SK-N-SH (cell line): Measurements from ENCODE around the gene LRRC36. TPM values are rescaled to one million over a fixed set of nuclear protein-coding genes. Genes with fewer than 3 reads are reported as not detected.

Source experiments
- CTCF ChIA-PET: fragments of 300-600, 350-600 bp; formaldehyde crosslinking; extraction: SDS; loops from one replicate; lab custom pipeline; 2021; lab: Yijun Ruan, JAX
- POLR2A ChIA-PET: fragments of 350-600 bp; sonication (Branson Sonifier 250); formaldehyde crosslinking; extraction: SDS; loops from one replicate; lab custom pipeline; 2020; ENCODE audit warnings: antibody characterized with exemption, inconsistent platforms; lab: Yijun Ruan, JAX
- DNase-seq: peaks from one replicate; pipeline ENCODE4 v3.0.0; 2012
- H2AFZ ChIP-seq: fragments of 200-600 bp; sonication (generic); 2 replicates; pipeline ENCODE4 v1.8.1; 2016; ENCODE audit warnings: antibody characterized with exemption, mild to moderate bottlenecking, low read depth
- H3F3A ChIP-seq: fragments of 200-600 bp; sonication (generic); replicated peaks from 2 replicates; pipeline ENCODE3; 2016; ENCODE audit warnings: antibody characterized with exemption, mild to moderate bottlenecking; ENCODE audit not compliant: insufficient read depth
- H3K27ac ChIP-seq, 2 experiments: fragments of 200-500 bp in 1 of 2; fragments of 200-600 bp in 1 of 2; sonication (Bioruptor generic) in 1 of 2; sonication (generic), shearing (Covaris generic) in 1 of 2; 2 replicates each; pipeline versions ENCODE4 v1.5.1 to v1.6.1; 2014 to 2016; ENCODE audit warnings: low read depth in 2 of 2, inconsistent platforms in 1 of 2, low read length in 1 of 2, mild to moderate bottlenecking in 1 of 2, mixed read lengths in 1 of 2
- H3K27me3 ChIP-seq: fragments of 200-600 bp; sonication (generic), shearing (Covaris generic); 2 replicates; pipeline ENCODE4 v1.6.1; 2016; ENCODE audit warnings: mixed run types; ENCODE audit not compliant: insufficient read depth
- H3K36me3 ChIP-seq, 2 experiments: fragments of 200-500 bp in 1 of 2; fragments of 200-600 bp in 1 of 2; sonication (Bioruptor generic) in 1 of 2; sonication (generic) in 1 of 2; replicated peaks in 1 of 2; 2 replicates each; pipeline versions ENCODE3 to v1.5.1; 2014 to 2016; ENCODE audit warnings: low read length in 1 of 2, mild to moderate bottlenecking in 1 of 2; ENCODE audit not compliant: insufficient read depth in 2 of 2, control insufficient read depth in 1 of 2
- H3K4me1 ChIP-seq, 2 experiments: fragments of 200-500 bp in 1 of 2; fragments of 200-600 bp in 1 of 2; sonication (Bioruptor generic) in 1 of 2; sonication (generic), shearing (Covaris generic) in 1 of 2; 2 replicates each; pipeline versions ENCODE4 v1.5.1 to v1.6.1; 2014 to 2016; ENCODE audit warnings: low read depth in 1 of 2, low read length in 1 of 2, mixed run types in 1 of 2; ENCODE audit not compliant: insufficient read depth in 2 of 2, control insufficient read depth in 1 of 2
- H3K4me2 ChIP-seq: fragments of 200-600 bp; sonication (generic), shearing (Covaris generic); 2 replicates; pipeline ENCODE4 v1.6.1; 2017; ENCODE audit warnings: mixed run types
- H3K4me3 ChIP-seq, 2 experiments: fragments of 200-500 bp in 1 of 2; fragments of 200-600 bp in 1 of 2; sonication (Bioruptor generic) in 1 of 2; sonication (generic), shearing (Covaris generic) in 1 of 2; 2 replicates each; pipeline versions ENCODE4 v1.5.1 to v1.8.1; 2014 to 2016; ENCODE audit warnings: low read depth in 2 of 2, inconsistent platforms in 1 of 2, low read length in 1 of 2, mild to moderate bottlenecking in 1 of 2, mixed read lengths in 1 of 2, moderate library complexity in 1 of 2
- H3K79me2 ChIP-seq: fragments of 200-600 bp; sonication (generic); 2 replicates; pipeline ENCODE4 v1.8.1; 2017; ENCODE audit warnings: mild to moderate bottlenecking; ENCODE audit not compliant: insufficient read depth
- H3K9ac ChIP-seq: fragments of 200-600 bp; sonication (generic); 2 replicates; pipeline ENCODE4 v1.6.1; 2017; ENCODE audit warnings: mixed run types
- H3K9me2 ChIP-seq: fragments of 200-600 bp; sonication (generic); 2 replicates; pipeline ENCODE4 v1.6.1; 2017; ENCODE audit warnings: mixed run types
- H3K9me3 ChIP-seq: fragments of 200-600 bp; sonication (generic); 2 replicates; pipeline ENCODE4 v1.6.1; 2017; ENCODE audit warnings: mixed run types, mild to moderate bottlenecking, moderate library complexity
- H4K20me1 ChIP-seq: fragments of 200-600 bp; sonication (generic); 2 replicates; pipeline ENCODE4 v1.6.1; 2017; ENCODE audit warnings: mild to moderate bottlenecking, mixed run types; ENCODE audit not compliant: insufficient read depth
- CTCF ChIP-seq: fragments of 200-600 bp; sonication (generic); IDR thresholded peaks from 2 replicates; pipeline ENCODE4 v1.6.1; 2017; ENCODE audit warnings: antibody characterized with exemption, mild to moderate bottlenecking, moderate library complexity
- ELF1 ChIP-seq: IDR thresholded peaks from 2 replicates; pipeline ENCODE4 v1.4.0; 2012
- FOSL2 ChIP-seq: IDR thresholded peaks from 2 replicates; pipeline ENCODE4 v1.4.0; 2012; ENCODE audit warnings: low read depth, mild to moderate bottlenecking, moderate library complexity, borderline replicate concordance
- FOXJ3 ChIP-seq: sonication (generic); formaldehyde crosslinking; IDR thresholded peaks from 2 replicates; pipeline ENCODE4 v1.5.1; 2020; ENCODE audit warnings: mild to moderate bottlenecking, missing genetic modification reagents
- FOXM1 ChIP-seq: IDR thresholded peaks from 2 replicates; pipeline ENCODE4 v1.4.0; 2012; ENCODE audit warnings: low read depth, mild to moderate bottlenecking
- IRF3 ChIP-seq: fragments of 150-350 bp; IDR thresholded peaks from 2 replicates; pipeline ENCODE4 v1.6.1; 2016; ENCODE audit warnings: mild to moderate bottlenecking, low read depth, low read length
- MAX ChIP-seq: IDR thresholded peaks from 2 replicates; pipeline ENCODE4 v1.4.0; 2012; ENCODE audit warnings: low read depth
- NRF1 ChIP-seq: IDR thresholded peaks from 2 replicates; pipeline ENCODE4 v1.6.1; 2012; ENCODE audit warnings: low read depth, mild to moderate bottlenecking, low read length
- PBX3 ChIP-seq: IDR thresholded peaks from 2 replicates; pipeline ENCODE4; 2012
- POLR2AphosphoS5 ChIP-seq: IDR thresholded peaks from 2 replicates; pipeline ENCODE4 v1.6.1; 2012; ENCODE audit warnings: low read depth, low read length
- RCOR1 ChIP-seq: fragments of 150-350 bp; IDR thresholded peaks from 2 replicates; pipeline ENCODE4 v1.6.1; 2017; ENCODE audit warnings: antibody characterized with exemption, low read length
- RFX5 ChIP-seq: IDR thresholded peaks from 2 replicates; pipeline ENCODE4 v1.6.1; 2012; ENCODE audit warnings: mild to moderate bottlenecking, improper control_type of control experiment, low read length
- SIN3A ChIP-seq: IDR thresholded peaks from 2 replicates; pipeline ENCODE4 v1.6.1; 2012; ENCODE audit warnings: low read depth, mild to moderate bottlenecking, low read length, moderate library complexity, borderline replicate concordance
- SMC3 ChIP-seq: IDR thresholded peaks from 2 replicates; pipeline ENCODE4 v1.6.1; 2012; ENCODE audit warnings: low read depth, low read length, improper control_type of control experiment
- TEAD4 ChIP-seq: IDR thresholded peaks from 2 replicates; pipeline ENCODE4 v1.4.0; 2012; ENCODE audit warnings: mild to moderate bottlenecking, borderline replicate concordance; ENCODE audit not compliant: insufficient read depth
- WGBS: methylation state at CpG from one replicate; pipeline ENCODE4 v1.1.6; 2017; ENCODE audit warnings: low lambda C conversion rate; 5-methylcytosine and 5-hydroxymethylcytosine counted together
- polyA plus RNA-seq, 3 experiments: library from polyadenylated mRNA; depleted of rRNA; stranded (reverse); fragments of >200 nt; gene quantifications; 2 replicates each; pipeline ENCODE4 v1.2.3, GENCODE V29; 2012

The LRRC36 gene
- polyA plus RNA-seq, 1 of the 3 experiments (the other 2 are of a cell fraction) = 0.92 TPM

GRCh38 chr16:67407176-67407787 lies 80.7 kb downstream of the LRRC36 start (continued):
- TF ChIP-seq ELF1 (no peak), SMC3 (no peak), POLR2AphosphoS5 (no peak), FOSL2 (no peak), NRF1 (no peak)

GRCh38 chr16:67407788-67408452 lies 81.3 kb downstream of the LRRC36 start:
- ChIA-PET CTCF (interaction anchor here (0.6 to 2.8 kb wide), 7 partner anchors 8 to 113 kb away, joined by 3 to 15 read pairs (median 5); partner anchors contain the start of genes ATP6V0D1, TPPP3 and ZDHHC1), POLR2A (no interaction called here)
- no peaks in the 10 kb centered on the region for H4K20me1 ChIP-seq
- peak overlapping the region; percentile 78 to 98; a peak in 2 of 4 replicates for H3K27ac ChIP-seq
- no peak overlapping the region for H2AFZ ChIP-seq
- no peaks in the 10 kb centered on the region for H3K9me2 ChIP-seq
- peaks cover 27% of the 10 kb centered on the region for H3F3A ChIP-seq
- no peak overlapping the region for H3K9ac ChIP-seq
- H3K79me2 ChIP-seq = peaks cover 38% of the 10 kb centered on the region
- H3K4me1 ChIP-seq = peaks cover 21 to 30% of the 10 kb centered on the region in 2 experiments; a peak in 3 of 4 replicates
- H3K4me3 ChIP-seq = no peak overlapping the region
- TF ChIP-seq SMC3 (no peak), SIN3A (no peak), FOXJ3 (CRISPR knock-in tag) (no peak), RFX5 (no peak), TEAD4 (no peak), CTCF (peak; percentile 27), RCOR1 (no peak), MAX (no peak)
- H3K9me3 ChIP-seq = no peaks in the 10 kb centered on the region
- DNase-seq = no peak
- WGBS = 77% methylated on average over 6 of the region's 6 CpGs
- H3K36me3 ChIP-seq = peaks cover 0 to 11% of the 10 kb centered on the region in 2 experiments
- no peak overlapping the region for H3K4me2 ChIP-seq
- H3K27me3 ChIP-seq = no peaks in the 10 kb centered on the region

GRCh38 chr16:67409631-67410030 lies 83.0 kb downstream of the LRRC36 start:
- DNase-seq = no peak
- H3K4me3 ChIP-seq = no peak overlapping the region
- no peak overlapping the region for H3K4me2 ChIP-seq
- no peak for TF ChIP-seq SIN3A
- TF ChIP-seq NRF1 = no peak
- no peak for TF ChIP-seq IRF3
- TF ChIP-seq PBX3 = no peak
- no peak for TF ChIP-seq FOXM1
- peaks cover 54% of the 10 kb centered on the region for H3K79me2 ChIP-seq
- H3K27ac ChIP-seq = no peak overlapping the region
- no peak overlapping the region for H3K9ac ChIP-seq
- H3K27me3 ChIP-seq = no peaks in the 10 kb centered on the region
- H2AFZ ChIP-seq = no peak overlapping the region
- no peaks in the 10 kb centered on the region for H3K9me2 ChIP-seq
- peaks cover 0 to 11% of the 10 kb centered on the region in 2 experiments for H3K36me3 ChIP-seq
- WGBS = 93% methylated on average over 8 of the region's 9 CpGs
- ChIA-PET CTCF (interaction anchor here (0.6 to 1.7 kb wide), 2 partner anchors 9 to 16 kb away, joined by 3 read pairs; partner anchors contain the start of gene TPPP3), POLR2A (no interaction called here)
- no peaks in the 10 kb centered on the region for H4K20me1 ChIP-seq
- H3K9me3 ChIP-seq = no peaks in the 10 kb centered on the region
- peaks cover 29% of the 10 kb centered on the region for H3F3A ChIP-seq
- peaks cover 21 to 30% of the 10 kb centered on the region in 2 experiments; a peak in 3 of 4 replicates for H3K4me1 ChIP-seq
